ENCODE data around the gene CTPS1.

DNA sequence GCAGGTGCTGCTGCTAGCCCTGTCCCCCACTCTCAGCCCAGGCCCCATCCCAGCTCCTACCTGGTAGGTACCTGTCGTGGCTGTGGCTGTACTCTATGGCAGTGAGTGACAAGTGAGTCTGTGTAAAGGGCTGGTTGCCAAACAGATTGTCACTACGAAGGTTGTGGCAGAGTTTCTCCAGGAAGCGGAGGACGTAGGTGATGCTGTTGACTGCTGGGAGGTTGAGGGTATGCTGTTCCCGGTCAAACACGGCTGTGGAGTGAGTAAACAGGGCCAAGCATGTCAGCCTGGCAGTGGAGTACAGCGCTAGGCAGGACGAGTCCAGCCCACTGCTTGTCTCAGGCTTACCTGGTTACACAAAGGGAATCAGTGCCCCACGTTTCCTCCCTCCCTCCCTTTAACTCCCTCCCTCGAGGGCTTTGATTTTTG is 66.9 kb downstream of the CTPS1 start:
- TF ChIP-seq EZH2phosphoT487 (IDR thresholded peaks at IDR 0.05; ENCODE audit: low read length) (no peak), EZH2 (optimal IDR thresholded peaks at IDR 0.05; ENCODE audit: low read depth, low read length) (no peak)
- TF ChIP-seq, protein P1, sequence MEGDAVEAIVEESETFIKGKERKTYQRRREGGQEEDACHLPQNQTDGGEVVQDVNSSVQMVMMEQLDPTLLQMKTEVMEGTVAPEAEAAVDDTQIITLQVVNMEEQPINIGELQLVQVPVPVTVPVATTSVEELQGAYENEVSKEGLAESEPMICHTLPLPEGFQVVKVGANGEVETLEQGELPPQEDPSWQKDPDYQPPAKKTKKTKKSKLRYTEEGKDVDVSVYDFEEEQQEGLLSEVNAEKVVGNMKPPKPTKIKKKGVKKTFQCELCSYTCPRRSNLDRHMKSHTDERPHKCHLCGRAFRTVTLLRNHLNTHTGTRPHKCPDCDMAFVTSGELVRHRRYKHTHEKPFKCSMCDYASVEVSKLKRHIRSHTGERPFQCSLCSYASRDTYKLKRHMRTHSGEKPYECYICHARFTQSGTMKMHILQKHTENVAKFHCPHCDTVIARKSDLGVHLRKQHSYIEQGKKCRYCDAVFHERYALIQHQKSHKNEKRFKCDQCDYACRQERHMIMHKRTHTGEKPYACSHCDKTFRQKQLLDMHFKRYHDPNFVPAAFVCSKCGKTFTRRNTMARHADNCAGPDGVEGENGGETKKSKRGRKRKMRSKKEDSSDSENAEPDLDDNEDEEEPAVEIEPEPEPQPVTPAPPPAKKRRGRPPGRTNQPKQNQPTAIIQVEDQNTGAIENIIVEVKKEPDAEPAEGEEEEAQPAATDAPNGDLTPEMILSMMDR (IDR thresholded peaks at IDR 0.05; ENCODE audit: low read length): no peak

Data from MM.1S (cell line).